GM12878 (cell line): ENCODE results near the gene SYTL4.

Experiments used
- CHD1 ChIP-seq: IDR thresholded peaks from 2 replicates; pipeline ENCODE4 v1.6.1; 2012; ENCODE audit warnings: low read depth, low read length, improper control_type of control experiment
- CHD2 ChIP-seq: IDR thresholded peaks from 2 replicates; pipeline ENCODE4 v1.6.1; 2011; ENCODE audit warnings: low read depth, low read length, improper control_type of control experiment, borderline replicate concordance
- EGR1 ChIP-seq, 2 experiments: IDR thresholded peaks; 1 replicate in 1 of 2; 2 replicates in 1 of 2; pipeline ENCODE4 v1.6.1; 2011 to 2012; ENCODE audit warnings: low read depth in 2 of 2, low read length in 2 of 2, borderline replicate concordance in 1 of 2, mild to moderate bottlenecking in 1 of 2, moderate library complexity in 1 of 2
- ELK1 ChIP-seq: IDR thresholded peaks from 2 replicates; pipeline ENCODE4 v1.6.1; 2012; ENCODE audit warnings: low read depth, low read length, improper control_type of control experiment
- HDGF ChIP-seq: fragments of 450-650 bp; IDR thresholded peaks from 2 replicates; pipeline ENCODE4 v1.6.1; 2016; ENCODE audit warnings: antibody characterized with exemption
- NFIC ChIP-seq: IDR thresholded peaks from 2 replicates; pipeline ENCODE4 v1.6.1; 2012; ENCODE audit warnings: low read depth, mild to moderate bottlenecking, inconsistent platforms, low read length, moderate library complexity
- POLR2A ChIP-seq: IDR thresholded peaks from 2 replicates; pipeline ENCODE4 v1.6.1; 2011; ENCODE audit warnings: low read depth, mild to moderate bottlenecking, low read length
- STAT1 ChIP-seq: fragments of 450-650 bp; conservative IDR thresholded peaks from 2 replicates; pipeline ENCODE4 v1.6.1; 2014; ENCODE audit warnings: antibody characterized with exemption, mild to moderate bottlenecking
- TF ChIP-seq, protein P1 (sequence below): IDR thresholded peaks from 2 replicates; pipeline ENCODE4 v1.6.1; 2012; ENCODE audit warnings: mild to moderate bottlenecking, low read depth, low read length
- TF ChIP-seq, protein P2 (sequence below), 3 experiments: IDR thresholded peaks in 2 of 3; conservative IDR thresholded peaks in 1 of 3; 2 replicates each; pipeline ENCODE4 v1.5.1; 2011; ENCODE audit warnings: low read depth in 3 of 3, low read length in 3 of 3, mild to moderate bottlenecking in 3 of 3, control low read depth in 2 of 3, moderate library complexity in 2 of 3, inconsistent platforms in 1 of 3, mixed read lengths in 1 of 3; ENCODE audit not compliant: control insufficient read depth in 2 of 3, insufficient read depth in 1 of 3; ENCODE audit errors: extremely low read depth in 1 of 3
- TF ChIP-seq, protein P3 (sequence below): IDR thresholded peaks from 2 replicates; pipeline ENCODE4 v1.6.1; 2012; ENCODE audit warnings: low read depth, low read length, improper control_type of control experiment
- TF ChIP-seq, protein P4 (sequence below): fragments of 450-650 bp; IDR thresholded peaks from 2 replicates; pipeline ENCODE4 v1.6.1; 2018; ENCODE audit warnings: borderline replicate concordance, mild to moderate bottlenecking; ENCODE audit not compliant: partially characterized antibody

- TF ChIP-seq, protein P1, sequence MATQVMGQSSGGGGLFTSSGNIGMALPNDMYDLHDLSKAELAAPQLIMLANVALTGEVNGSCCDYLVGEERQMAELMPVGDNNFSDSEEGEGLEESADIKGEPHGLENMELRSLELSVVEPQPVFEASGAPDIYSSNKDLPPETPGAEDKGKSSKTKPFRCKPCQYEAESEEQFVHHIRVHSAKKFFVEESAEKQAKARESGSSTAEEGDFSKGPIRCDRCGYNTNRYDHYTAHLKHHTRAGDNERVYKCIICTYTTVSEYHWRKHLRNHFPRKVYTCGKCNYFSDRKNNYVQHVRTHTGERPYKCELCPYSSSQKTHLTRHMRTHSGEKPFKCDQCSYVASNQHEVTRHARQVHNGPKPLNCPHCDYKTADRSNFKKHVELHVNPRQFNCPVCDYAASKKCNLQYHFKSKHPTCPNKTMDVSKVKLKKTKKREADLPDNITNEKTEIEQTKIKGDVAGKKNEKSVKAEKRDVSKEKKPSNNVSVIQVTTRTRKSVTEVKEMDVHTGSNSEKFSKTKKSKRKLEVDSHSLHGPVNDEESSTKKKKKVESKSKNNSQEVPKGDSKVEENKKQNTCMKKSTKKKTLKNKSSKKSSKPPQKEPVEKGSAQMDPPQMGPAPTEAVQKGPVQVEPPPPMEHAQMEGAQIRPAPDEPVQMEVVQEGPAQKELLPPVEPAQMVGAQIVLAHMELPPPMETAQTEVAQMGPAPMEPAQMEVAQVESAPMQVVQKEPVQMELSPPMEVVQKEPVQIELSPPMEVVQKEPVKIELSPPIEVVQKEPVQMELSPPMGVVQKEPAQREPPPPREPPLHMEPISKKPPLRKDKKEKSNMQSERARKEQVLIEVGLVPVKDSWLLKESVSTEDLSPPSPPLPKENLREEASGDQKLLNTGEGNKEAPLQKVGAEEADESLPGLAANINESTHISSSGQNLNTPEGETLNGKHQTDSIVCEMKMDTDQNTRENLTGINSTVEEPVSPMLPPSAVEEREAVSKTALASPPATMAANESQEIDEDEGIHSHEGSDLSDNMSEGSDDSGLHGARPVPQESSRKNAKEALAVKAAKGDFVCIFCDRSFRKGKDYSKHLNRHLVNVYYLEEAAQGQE, result no peak
- no peak for TF ChIP-seq HDGF
- TF ChIP-seq, protein P2, sequence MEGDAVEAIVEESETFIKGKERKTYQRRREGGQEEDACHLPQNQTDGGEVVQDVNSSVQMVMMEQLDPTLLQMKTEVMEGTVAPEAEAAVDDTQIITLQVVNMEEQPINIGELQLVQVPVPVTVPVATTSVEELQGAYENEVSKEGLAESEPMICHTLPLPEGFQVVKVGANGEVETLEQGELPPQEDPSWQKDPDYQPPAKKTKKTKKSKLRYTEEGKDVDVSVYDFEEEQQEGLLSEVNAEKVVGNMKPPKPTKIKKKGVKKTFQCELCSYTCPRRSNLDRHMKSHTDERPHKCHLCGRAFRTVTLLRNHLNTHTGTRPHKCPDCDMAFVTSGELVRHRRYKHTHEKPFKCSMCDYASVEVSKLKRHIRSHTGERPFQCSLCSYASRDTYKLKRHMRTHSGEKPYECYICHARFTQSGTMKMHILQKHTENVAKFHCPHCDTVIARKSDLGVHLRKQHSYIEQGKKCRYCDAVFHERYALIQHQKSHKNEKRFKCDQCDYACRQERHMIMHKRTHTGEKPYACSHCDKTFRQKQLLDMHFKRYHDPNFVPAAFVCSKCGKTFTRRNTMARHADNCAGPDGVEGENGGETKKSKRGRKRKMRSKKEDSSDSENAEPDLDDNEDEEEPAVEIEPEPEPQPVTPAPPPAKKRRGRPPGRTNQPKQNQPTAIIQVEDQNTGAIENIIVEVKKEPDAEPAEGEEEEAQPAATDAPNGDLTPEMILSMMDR (IDR thresholded peaks at IDR 0.05 in 2 of 3, conservative IDR thresholded peaks at IDR 0.05 in 1 of 3; ENCODE audit: control insufficient read depth in 2 of 3, extremely low read depth in 1 of 3, insufficient read depth in 1 of 3, low read depth in 3 of 3, low read length in 3 of 3), result no peak
- no peak for TF ChIP-seq ELK1
- TF ChIP-seq POLR2A, result no peak
- TF ChIP-seq EGR1 (IDR thresholded peaks at IDR 0.05; ENCODE audit: borderline replicate concordance in 1 of 2, low read depth in 2 of 2, low read length in 2 of 2), result no peak
- TF ChIP-seq, protein P3, sequence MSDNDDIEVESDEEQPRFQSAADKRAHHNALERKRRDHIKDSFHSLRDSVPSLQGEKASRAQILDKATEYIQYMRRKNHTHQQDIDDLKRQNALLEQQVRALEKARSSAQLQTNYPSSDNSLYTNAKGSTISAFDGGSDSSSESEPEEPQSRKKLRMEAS, result no peak
- no peak for TF ChIP-seq NFIC
- TF ChIP-seq, protein P4, sequence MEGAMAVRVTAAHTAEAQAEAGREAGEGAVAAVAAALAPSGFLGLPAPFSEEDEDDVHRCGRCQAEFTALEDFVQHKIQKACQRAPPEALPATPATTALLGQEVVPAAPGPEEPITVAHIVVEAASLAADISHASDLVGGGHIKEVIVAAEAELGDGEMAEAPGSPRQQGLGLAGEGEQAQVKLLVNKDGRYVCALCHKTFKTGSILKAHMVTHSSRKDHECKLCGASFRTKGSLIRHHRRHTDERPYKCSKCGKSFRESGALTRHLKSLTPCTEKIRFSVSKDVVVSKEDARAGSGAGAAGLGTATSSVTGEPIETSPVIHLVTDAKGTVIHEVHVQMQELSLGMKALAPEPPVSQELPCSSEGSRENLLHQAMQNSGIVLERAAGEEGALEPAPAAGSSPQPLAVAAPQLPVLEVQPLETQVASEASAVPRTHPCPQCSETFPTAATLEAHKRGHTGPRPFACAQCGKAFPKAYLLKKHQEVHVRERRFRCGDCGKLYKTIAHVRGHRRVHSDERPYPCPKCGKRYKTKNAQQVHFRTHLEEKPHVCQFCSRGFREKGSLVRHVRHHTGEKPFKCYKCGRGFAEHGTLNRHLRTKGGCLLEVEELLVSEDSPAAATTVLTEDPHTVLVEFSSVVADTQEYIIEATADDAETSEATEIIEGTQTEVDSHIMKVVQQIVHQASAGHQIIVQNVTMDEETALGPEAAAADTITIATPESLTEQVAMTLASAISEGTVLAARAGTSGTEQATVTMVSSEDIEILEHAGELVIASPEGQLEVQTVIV, result no peak
- no peak for TF ChIP-seq STAT1
- TF ChIP-seq CHD1, result no peak
- no peak for TF ChIP-seq CHD2
Observed at GRCh38 chrX:100635040-100635439, 96.9 kb downstream of the SYTL4 start.
